Stimulated activated CD8-positive, alpha-beta memory T cell treated with anti-CD3 and anti-CD28 coated beads, Interleukin-15, amount 100 ng/mL, for 1 hour (primary cell): ENCODE results near the gene ATP1B1.
"Not testable (repeated sequence)": the region's sequence is repeated elsewhere in the genome, so short reads cannot be mapped to it uniquely, and the experiment has no call there.

Source experiments
- DNase-seq: peaks from one replicate; pipeline ENCODE4 v3.0.0-alpha.2; 2020; ENCODE audit warnings: low read depth

ATP1B1 gene

DNA sequence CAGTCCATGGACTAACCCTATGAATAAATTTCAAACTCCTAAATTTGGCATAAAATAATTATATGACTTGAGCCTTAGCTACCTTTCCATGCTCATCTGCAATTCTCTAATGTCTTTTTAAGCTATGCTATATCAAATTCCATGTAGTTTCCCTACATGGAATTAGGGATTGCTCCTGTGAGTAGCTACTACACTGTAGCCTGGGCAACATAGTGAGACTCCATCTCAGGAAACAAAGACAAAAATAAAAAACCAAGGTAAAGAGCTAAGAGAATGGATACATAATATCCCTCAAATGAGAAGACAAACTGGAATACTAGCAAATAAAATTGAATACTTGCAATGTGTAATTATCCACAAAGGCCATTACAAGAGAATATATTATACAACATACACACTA, 37.5 kb downstream of the ATP1B1 start:
- DNase-seq: no peak

DNA sequence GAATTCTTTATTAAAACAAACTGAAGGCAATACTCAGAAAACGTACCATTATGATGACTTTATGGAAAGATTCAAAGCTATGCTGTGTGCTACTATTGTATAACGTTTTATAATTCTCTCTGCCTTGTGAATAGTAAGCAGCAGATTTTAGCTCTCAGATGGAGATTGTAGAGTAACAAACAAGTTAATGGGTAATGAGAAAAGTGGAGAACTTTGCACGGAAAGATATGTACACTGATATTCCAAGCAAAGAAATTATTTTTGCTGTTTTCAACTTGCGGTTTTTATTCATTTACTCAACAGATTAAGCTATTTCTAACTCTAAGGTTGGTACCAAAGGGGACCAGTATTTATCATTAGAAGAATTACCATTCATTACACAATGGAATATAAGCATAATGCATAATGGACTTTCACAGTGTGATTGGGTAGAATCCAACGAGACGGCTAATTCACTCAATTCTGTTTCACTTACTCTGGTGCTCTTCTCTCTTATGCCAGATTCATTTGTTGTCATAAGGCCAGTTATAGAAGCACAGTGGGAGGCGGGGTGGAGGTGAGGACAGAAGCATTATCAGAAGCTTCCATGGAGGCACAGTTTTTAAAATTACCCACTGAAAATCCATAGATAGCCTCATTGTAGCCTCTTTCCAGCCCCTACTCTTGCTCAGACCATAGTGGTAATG, 38.6 kb downstream of the ATP1B1 start:
- no peak for DNase-seq

DNA sequence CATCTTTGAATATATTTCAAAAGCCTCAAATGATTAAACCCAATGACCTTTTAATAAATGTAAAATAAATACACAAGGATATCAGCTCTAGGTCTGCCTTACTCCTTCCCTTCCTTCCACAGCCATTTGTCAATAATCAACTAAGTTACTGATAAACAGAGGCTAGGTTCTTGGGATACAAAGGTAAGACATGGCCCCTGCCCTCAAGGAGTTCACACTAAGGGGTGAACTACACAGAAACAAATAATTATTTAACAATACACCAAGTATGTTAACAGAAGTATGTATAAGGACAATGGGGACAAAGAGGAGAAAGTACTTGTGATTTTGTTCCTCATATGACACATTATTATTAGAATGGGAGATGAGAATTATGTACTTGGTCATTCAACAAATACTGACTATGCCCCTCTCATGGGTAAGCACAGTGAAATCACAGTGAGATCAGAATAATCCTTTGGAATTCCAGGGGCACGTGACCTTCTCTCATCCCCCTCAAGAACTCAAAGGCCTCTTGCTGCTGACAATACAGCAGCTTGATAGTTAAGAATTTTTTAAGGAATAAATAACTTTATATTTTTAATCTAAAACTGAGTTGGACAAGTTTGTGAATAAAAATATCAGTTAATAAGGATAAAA, 40.2 kb downstream of the ATP1B1 start:
- no peak for DNase-seq

DNA sequence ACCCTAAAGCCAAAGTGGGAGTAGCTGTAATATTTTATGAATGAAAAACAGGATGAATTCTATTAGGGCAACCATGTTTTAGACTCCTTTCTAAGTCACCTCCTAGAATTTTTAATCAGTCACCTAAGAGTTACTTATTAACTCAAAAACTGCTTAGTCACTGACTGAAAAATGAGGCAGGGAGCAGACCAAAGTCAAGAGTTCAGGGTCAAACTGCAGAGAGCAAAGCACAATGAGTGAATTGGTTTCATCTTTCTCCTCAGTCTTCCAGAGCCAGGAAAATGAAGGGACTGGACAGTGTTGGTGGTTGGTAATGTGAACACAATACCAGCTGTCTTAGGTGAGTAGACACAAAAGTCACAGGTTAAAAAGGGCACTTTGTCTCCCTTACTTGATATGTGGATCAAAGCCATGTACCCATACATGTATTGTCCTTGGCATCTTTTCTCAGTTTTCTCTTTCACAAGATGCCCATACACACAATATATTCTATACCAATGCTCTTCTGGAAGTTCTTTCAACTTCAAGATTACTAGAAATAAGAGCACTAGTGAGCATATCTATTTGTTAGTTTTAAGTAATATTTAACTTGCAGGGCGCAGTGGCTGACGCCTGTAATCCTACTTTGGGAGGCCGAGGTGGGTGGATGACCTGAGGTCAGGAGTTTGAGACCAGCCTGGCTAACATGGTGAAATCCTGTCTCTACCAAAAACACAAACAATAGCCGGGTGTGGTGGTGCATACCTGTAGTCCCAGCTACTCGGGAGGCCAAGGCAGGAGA, 42.2 kb downstream of the ATP1B1 start:
- no peak for DNase-seq

DNA sequence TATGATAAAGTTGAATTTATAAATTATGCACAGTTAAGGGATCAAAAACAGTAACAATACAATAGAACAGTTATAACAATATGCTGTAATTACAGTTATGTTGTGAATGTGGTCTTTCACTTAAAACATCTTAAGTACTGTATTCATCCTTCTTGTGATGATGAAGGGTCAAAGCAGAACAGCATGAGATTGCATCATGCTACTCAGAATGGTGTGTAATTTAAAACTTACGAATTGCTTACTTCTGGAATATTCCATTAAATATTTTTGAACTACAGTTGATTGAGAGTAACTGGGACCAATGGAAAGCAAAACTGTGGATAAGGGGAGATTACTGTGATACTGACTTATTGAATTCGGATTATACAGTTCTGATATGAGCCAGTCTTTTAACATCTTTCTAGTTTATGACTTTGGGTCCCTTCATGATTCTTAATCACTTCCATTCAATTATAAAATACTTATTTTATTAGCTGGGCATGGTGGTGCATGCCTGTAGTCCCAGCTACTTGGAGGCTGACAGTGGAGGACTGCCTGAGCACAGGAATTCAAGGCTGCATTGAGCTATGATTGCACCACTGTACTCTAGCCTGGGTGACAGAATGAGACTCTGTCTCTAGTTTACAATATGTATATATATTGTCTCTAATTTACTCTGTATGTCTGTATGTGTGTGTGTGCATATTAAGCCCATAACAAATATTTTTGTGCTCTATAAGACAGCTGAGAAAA, 43.2 kb downstream of the ATP1B1 start:
- DNase-seq: no peak

DNA sequence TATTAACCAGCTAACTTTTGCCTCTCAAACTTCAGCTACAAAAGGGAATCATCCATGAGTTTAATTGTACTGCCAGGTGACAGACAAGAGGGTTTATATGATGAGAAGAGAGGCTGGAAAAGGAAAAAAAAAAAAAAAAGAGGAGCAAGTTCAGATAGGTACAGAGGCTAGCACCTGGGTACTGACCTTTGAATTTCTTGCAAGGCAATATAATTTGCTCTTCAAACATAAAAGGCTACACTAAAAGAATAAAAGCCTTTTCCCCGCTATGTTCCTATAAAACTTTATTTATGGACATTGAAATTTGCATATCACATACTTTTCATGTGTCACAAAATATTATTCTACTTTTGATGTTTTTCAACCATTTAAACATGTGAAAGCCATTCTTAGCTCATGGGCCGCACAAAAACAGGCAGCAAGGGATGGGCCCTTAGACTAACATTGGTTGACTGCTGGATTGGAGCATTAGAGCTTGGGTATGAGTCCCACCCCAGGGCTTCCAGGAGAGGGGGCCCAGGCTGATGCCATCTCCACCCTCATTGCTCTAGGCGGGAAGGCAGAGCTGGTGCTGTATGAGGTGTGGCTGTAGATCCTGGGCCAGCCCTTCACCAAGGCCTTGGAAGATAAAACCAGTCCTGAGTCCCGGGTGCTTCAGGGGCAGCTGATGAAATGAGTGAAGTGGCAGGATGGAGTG, 44.3 kb downstream of the ATP1B1 start:
- no peak for DNase-seq

DNA sequence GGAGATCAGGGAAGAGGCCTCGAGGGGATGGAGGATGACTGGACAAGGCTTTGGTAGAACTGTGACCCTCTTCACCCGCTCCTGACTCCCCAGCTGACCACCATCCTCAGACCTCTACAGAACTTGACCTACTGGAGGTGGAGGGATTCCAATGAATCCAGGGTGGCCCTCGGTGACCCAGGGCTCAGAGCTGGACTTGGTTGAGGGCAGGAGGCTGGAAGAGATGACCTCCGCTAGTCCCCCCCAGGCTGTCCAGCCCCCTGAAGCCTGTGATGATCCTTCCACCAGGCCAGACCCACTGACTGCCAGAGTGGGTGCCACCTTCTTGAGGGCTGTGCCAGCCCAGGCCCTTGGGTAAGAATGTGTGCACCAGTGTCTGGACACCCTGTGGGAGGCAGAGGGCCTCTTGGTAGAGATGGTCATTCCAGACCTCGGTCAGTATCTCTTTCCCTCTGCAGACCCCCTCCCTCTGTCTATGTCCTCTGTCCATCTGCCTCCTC, 44.9 kb downstream of the ATP1B1 start:
- DNase-seq: no peak

DNA sequence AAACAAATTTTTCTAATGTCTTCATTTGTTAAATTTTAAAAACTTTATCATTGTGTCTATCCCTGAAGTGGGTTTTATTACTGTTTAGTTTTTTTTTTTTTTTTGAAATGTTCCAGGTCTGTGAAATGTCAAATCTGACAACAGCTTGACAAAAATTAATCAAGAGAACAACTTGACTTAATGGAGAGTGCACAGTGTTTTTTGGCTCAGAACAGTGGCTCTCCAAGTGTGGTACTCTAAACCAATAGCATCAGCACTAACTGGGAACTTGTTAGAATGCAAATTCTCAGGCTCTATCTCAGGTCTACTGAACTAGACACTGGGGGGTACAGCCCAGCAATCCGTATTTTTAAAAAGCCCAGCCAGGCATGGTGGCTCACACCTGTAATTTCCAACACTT, 49.2 kb downstream of the ATP1B1 start:
- DNase-seq: no peak

DNA sequence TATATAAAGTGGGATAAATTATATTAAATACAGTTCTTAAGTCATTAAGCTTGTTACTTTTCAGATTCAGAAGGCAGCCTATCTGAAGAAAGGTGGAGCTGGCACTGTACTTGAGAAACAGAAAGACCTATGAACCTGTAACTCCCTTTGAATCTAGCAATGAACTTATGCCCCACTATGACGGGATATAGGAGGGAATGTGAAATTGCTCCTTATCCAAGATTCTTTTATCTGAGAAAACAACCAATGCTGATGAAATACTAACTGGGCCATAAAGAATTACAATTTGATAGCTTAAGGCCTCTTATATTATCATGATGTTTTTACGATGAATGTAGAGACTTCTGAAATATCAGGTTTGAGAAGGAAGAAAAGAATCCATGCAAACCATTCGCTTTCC, 50.1 kb downstream of the ATP1B1 start:
- no peak for DNase-seq

DNA sequence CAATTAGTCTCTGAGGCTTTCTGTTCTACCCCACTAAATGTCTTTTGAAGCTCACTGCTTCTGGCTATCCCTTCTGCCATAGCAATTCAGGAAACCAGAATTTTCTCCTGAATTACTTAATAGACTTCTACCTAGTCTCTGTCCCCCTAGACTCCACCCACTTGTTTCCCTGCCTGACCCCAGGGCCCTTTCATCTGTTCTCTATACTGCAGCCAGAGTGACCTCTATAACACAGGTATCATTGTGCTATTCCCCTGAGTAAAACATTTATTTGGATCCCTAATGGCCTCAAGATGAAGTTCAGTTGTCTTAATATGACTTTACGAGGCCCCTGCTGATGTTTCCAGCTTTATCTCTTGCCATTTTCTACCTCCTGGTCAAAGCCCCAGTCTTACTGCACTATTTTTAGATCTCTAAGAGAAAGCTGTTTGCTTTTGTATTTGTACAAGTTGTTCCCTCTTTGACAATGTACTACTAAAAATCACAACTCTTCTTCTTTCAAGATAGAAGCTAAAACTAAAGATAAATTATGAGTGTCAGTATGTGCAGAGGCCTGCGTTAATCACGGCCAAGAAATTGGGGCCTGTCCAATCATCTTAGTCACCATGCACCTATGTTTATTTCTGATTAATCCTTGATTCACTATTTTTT, 54.5 kb downstream of the ATP1B1 start:
- no peak for DNase-seq

DNA sequence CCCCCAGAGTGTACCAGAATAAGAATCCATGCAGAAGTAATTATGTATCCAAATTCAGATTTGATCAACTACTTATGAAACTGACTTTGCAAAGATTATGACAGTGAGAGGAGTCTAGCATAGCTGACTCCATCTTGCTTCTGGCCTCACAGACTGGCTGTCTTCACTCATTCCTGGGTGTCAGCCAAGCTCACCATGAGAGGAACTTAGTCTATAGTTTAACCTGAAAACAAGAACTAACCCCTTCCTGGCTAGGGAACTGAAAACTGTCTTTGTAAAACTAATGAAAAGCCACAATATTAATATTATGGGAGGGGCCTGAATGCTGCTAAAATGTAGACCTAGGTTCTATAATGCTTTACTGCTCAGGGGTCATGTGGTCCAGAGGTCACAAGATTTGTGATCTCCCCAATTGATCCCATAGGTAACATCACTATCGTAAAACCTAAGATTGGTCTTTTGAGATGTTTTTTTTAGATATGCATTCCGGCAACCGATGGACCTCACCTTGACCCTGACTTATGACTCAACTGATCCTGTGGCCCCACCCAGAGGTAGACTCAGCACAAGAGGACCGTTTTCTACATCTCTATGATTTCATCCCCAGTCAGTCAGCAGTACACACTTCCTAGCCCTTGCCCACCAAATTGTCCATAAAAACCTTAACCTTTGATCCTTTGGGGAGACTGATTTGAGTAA, 55.2 kb downstream of the ATP1B1 start:
- DNase-seq: no peak

DNA sequence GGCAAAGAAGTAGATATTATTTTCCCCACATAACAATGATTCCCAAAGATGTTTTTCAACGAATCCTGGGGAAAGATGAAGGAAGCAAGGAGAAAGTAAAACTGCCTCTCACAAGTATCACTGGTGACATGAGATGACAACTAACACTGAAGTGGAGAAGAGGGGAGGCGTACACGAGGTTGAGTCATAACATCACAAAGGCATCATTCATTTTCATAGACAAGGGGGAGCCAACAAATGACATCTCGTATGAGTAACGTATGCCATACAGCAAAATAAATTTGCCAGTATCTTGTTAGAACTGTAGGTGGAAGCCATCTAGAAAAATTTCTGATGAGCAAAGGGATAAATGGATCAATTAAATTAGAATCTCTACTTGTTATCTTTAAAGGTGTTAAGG, 56.6 kb downstream of the ATP1B1 start:
- no peak for DNase-seq

DNA sequence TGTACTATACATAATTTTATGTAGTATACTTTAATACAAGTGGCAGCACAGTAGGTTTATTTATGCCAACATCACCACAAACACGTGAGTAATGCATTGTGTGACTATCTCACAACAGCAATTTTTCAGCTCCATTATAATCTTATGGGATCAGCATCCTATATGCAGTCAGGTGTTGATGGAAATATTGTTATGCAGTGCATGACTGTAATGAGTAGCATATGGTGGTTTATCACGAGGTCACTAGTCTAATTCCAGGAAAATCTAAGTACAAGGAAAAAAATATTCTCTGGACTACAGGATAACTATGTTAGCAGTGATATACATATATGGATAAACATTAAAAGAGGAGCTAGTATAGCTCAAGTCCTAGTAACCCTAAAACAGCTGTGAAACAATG, 69.0 kb downstream of the ATP1B1 start:
- no peak for DNase-seq

DNA sequence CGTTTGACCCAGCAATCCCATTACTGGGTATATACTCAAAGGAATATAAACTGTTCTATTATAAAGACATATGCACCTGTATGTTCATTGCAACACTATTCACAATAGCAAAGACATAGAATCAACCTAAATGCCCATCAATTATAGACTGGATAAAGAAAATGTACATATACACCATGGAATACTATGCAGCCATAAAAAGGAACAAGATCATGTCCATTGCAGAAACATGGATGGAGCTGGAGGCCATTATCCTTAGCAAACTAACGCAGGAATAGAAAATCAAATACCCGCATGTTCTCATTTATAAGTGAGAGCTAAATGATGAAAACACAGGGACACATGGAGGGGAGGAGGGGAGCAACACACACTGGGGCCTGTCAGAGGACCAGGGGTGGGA, 72.9 kb downstream of the ATP1B1 start:
- DNase-seq: not testable (repeated sequence)

DNA sequence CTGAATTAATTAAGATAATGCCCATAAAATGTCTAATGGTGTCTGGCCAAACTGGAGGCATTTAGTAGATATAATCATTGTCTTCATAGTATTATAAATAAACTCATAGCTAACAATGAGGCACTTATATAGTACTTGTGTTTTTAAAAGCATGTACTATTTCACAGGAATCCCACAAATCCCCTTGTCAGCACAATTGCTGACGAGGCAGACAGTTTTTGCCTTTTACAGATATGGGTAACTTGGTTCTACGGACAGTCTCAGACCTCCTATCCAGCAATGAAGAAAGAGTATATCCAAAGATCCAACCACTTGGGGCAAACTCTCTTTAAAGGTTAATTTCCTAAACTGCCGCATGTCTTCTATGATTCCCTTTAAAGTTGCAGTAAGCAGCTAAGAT, 73.7 kb downstream of the ATP1B1 start:
- no peak for DNase-seq
